ENCODE measurements around the gene HSDL1. TPM values are rescaled to one million over a fixed set of nuclear protein-coding genes. Genes with fewer than 3 reads are reported as not detected.

The HSDL1 gene
- total and polyA plus RNA-seq, 2 donors (not counting 3 experiments of a cell fraction or from before 2014, with no cell fraction given) = 19.9 to 27.9 TPM

- no peaks in the 10 kb centered on the region for H3K27me3 ChIP-seq (ENCODE audit: control insufficient read depth in 2 of 2, insufficient read depth in 2 of 2, low read length in 2 of 2)
- no peak overlapping the region for H3K9ac ChIP-seq (replicated peaks; ENCODE audit: extremely low read depth, insufficient read depth, low read length)
- dilution Hi-C loops (cut with MboI; ENCODE audit: extremely low pct_ligation_motif_present, low sequenced_read_pairs) (no loop called here), intact Hi-C loops (cut with micrococcal nuclease) (no loop called here)
- H3K79me2 ChIP-seq (ENCODE audit: control insufficient read depth, insufficient read depth, low read length) = no peaks in the 10 kb centered on the region
- H3K4me1 ChIP-seq (ENCODE audit: control insufficient read depth, extremely low read depth, insufficient read depth, low read length) = peaks cover 18% of the 10 kb centered on the region
- peaks cover 2 to 8% of the 10 kb centered on the region in 2 experiments for H3K36me3 ChIP-seq (ENCODE audit: control insufficient read depth in 2 of 2, extremely low read depth in 1 of 2, insufficient read depth in 2 of 2, low read length in 2 of 2)
- FAIRE-seq (no peak), DNase-seq (ENCODE audit: low read depth, low spot score) (no peak)
- H3K4me2 ChIP-seq (ENCODE audit: insufficient read depth, low read length) = no peak overlapping the region
- H3K9me3 ChIP-seq (replicated peaks; ENCODE audit: control insufficient read depth, insufficient read depth, low read length) = no peaks in the 10 kb centered on the region
- BruUV-seq (replicated peaks) = no TSS peak
- no peaks in the 10 kb centered on the region for H4K20me1 ChIP-seq (replicated peaks; ENCODE audit: control insufficient read depth, extremely low read depth, insufficient read depth, low read length)
- POLR2A ChIA-PET = no interaction called here
- no peak overlapping the region for H2AFZ ChIP-seq (ENCODE audit: low read depth, low read length)
- H3K4me3 ChIP-seq (replicated peaks in 1 of 3; ENCODE audit: insufficient read depth in 1 of 3, low read depth in 1 of 3, low read length in 3 of 3) = no peak overlapping the region
- CTCF ChIA-PET = interaction anchor here (1.3 to 4.4 kb wide), 6 partner anchors 10 to 96 kb away, joined by 3 to 24 read pairs (median 4); partner anchors contain the start of gene TAF1C
- no peak overlapping the region for H3K27ac ChIP-seq (ENCODE audit: insufficient read depth, low read depth, low read length)
- no peaks in the 10 kb centered on the region for H3K9me1 ChIP-seq (replicated peaks; ENCODE audit: control insufficient read depth, extremely low read depth, insufficient read depth, low read length)
- TF ChIP-seq POLR2A (IDR thresholded peaks at IDR 0.05; ENCODE audit: low read depth, low read length) (no peak), FOS (IDR thresholded peaks at IDR 0.05; ENCODE audit: borderline replicate concordance, insufficient read depth, low read length) (no peak), GATA2 (IDR thresholded peaks at IDR 0.05; ENCODE audit: insufficient read depth, insufficient read length, low read depth, low read length) (no peak), EZH2 (IDR thresholded peaks at IDR 0.05; ENCODE audit: borderline replicate concordance, low read depth, low read length, severe bottlenecking) (no peak), MAX (IDR thresholded peaks at IDR 0.05; ENCODE audit: insufficient read depth, insufficient read length) (no peak), JUN (IDR thresholded peaks at IDR 0.05; ENCODE audit: borderline replicate concordance, insufficient read depth, insufficient read length, low read depth) (no peak), POLR2AphosphoS5 (IDR thresholded peaks at IDR 0.05; ENCODE audit: insufficient read depth, low read depth, low read length) (no peak), MYC (IDR thresholded peaks at IDR 0.05; ENCODE audit: low read depth, low read length) (no peak), CTCF (IDR thresholded peaks at IDR 0.05; ENCODE audit: extremely low read depth in 1 of 2, insufficient read depth in 1 of 2, low read depth in 1 of 2, low read length in 2 of 2) (no peak)
Observed at GRCh38 chr16:84174396-84174795, 29.4 kb upstream of the HSDL1 start.
